HUES6 (cell line): ENCODE data around the gene HEXIM1.
A peak's percentile ranks its signal among the peaks of the same experiment; 100 is the strongest.

ENCODE experiments used
- H3K27ac ChIP-seq: 2 replicates; pipeline ENCODE4 v1.7.0; 2013; ENCODE audit warnings: low read depth, mild to moderate bottlenecking, low read length, inconsistent platforms
- H3K27me3 ChIP-seq: 2 replicates; pipeline ENCODE4 v1.6.1; 2013; ENCODE audit warnings: low read length; ENCODE audit not compliant: control insufficient read depth, insufficient read depth
- H3K36me3 ChIP-seq: 2 replicates; pipeline ENCODE4 v1.6.1; 2013; ENCODE audit warnings: low read length; ENCODE audit not compliant: control insufficient read depth, insufficient read depth
- H3K4me1 ChIP-seq: 2 replicates; pipeline ENCODE4 v1.6.1; 2013; ENCODE audit warnings: low read length; ENCODE audit not compliant: control insufficient read depth, insufficient read depth
- H3K4me3 ChIP-seq: 2 replicates; pipeline ENCODE4 v1.5.1; 2013; ENCODE audit warnings: low read depth, low read length
- H3K9ac ChIP-seq: one replicate; pipeline ENCODE4 v1.6.1; 2013; ENCODE audit warnings: mild to moderate bottlenecking, low read length
- H3K9me3 ChIP-seq: 2 replicates; pipeline ENCODE4 v1.6.1; 2013; ENCODE audit warnings: low read depth, low read length; ENCODE audit not compliant: control insufficient read depth, insufficient read depth

The HEXIM1 gene

GRCh38 chr17:45131616-45132319, 16.5 kb upstream of the HEXIM1 start:
- Histone ChIP-seq H3K4me3 (peak overlapping the region; percentile 87), H3K9me3 (no peaks in the 10 kb centered on the region), H3K9ac (peak overlapping the region; percentile 40), H3K27ac (no peak overlapping the region), H3K36me3 (no peaks in the 10 kb centered on the region), H3K27me3 (no peaks in the 10 kb centered on the region), H3K4me1 (peaks cover 39% of the 10 kb centered on the region)

- peak within 1 kb of the TSS; percentile 87 for H3K4me3 ChIP-seq
- H3K36me3 ChIP-seq, result no peaks in the 10 kb centered on the region
- no peaks in the 10 kb centered on the region for H3K9me3 ChIP-seq
- H3K9ac ChIP-seq, result peak within 1 kb of the TSS; percentile 62
- no peaks in the 10 kb centered on the region for H3K27me3 ChIP-seq
- H3K27ac ChIP-seq, result no peak within 1 kb of the TSS
- H3K4me1 ChIP-seq, result peaks cover 36% of the 10 kb centered on the region
Measured at GRCh38 chr17:45132320-45132571, 16.0 kb upstream of the HEXIM1 start, which contains the start of gene PLCD3. TSS of gene PLCD3 (minus strand) at chr17:45132515. CDS start at chr17:45132410, 105 bp downstream.

- Histone ChIP-seq H3K4me3 (peak overlapping the region; percentile 87), H3K36me3 (no peaks in the 10 kb centered on the region), H3K4me1 (peaks cover 30% of the 10 kb centered on the region), H3K9me3 (no peaks in the 10 kb centered on the region), H3K27ac (no peak overlapping the region), H3K27me3 (no peaks in the 10 kb centered on the region), H3K9ac (peak overlapping the region; percentile 62)
Measured at GRCh38 chr17:45132572-45133463, 15.5 kb upstream of the HEXIM1 start.

- Histone ChIP-seq H3K4me1 (peaks cover 19% of the 10 kb centered on the region), H3K27me3 (no peaks in the 10 kb centered on the region), H3K36me3 (no peaks in the 10 kb centered on the region), H3K9ac (no peak within 1 kb of the TSS), H3K9me3 (no peaks in the 10 kb centered on the region), H3K27ac (no peak within 1 kb of the TSS), H3K4me3 (peak within 1 kb of the TSS; percentile 62)
Measured at GRCh38 chr17:45135192-45135977, 12.9 kb upstream of the HEXIM1 start, which contains the start of gene ACBD4. TSS of gene ACBD4 (plus strand) at chr17:45135687. CDS start at chr17:45136145, 458 bp downstream.

- no peak overlapping the region for H3K27ac ChIP-seq
Measured at GRCh38 chr17:45135978-45136791, 12.1 kb upstream of the HEXIM1 start.

GRCh38 chr17:45136846-45137560, 11.3 kb upstream of the HEXIM1 start:
- Histone ChIP-seq H3K4me3 (no peak overlapping the region), H3K9ac (no peak overlapping the region), H3K27ac (no peak overlapping the region), H3K9me3 (no peaks in the 10 kb centered on the region), H3K27me3 (no peaks in the 10 kb centered on the region), H3K36me3 (no peaks in the 10 kb centered on the region), H3K4me1 (peaks cover 15% of the 10 kb centered on the region)

More at GRCh38 chr17:45135978-45136791, 12.1 kb upstream of the HEXIM1 start:
- no peaks in the 10 kb centered on the region for H3K36me3 ChIP-seq
- no peak overlapping the region for H3K9ac ChIP-seq
- H3K27me3 ChIP-seq, result no peaks in the 10 kb centered on the region
- no peaks in the 10 kb centered on the region for H3K9me3 ChIP-seq
- H3K4me1 ChIP-seq, result peaks cover 18% of the 10 kb centered on the region
- H3K4me3 ChIP-seq, result peak overlapping the region; percentile 62

- Histone ChIP-seq H3K36me3 (no peaks in the 10 kb centered on the region), H3K9ac (no peak overlapping the region), H3K27ac (no peak overlapping the region), H3K4me3 (no peak overlapping the region), H3K9me3 (no peaks in the 10 kb centered on the region), H3K27me3 (no peaks in the 10 kb centered on the region), H3K4me1 (peaks cover 16% of the 10 kb centered on the region)
Measured at GRCh38 chr17:45137561-45138305, 10.5 kb upstream of the HEXIM1 start.

- H3K9ac ChIP-seq, result no peak overlapping the region
- no peaks in the 10 kb centered on the region for H3K9me3 ChIP-seq
- no peak overlapping the region for H3K27ac ChIP-seq
- H3K27me3 ChIP-seq, result no peaks in the 10 kb centered on the region
- peaks cover 24% of the 10 kb centered on the region for H3K4me1 ChIP-seq
- H3K4me3 ChIP-seq, result no peak overlapping the region
- H3K36me3 ChIP-seq, result no peaks in the 10 kb centered on the region
Measured at GRCh38 chr17:45138911-45139532, 9.3 kb upstream of the HEXIM1 start.

GRCh38 chr17:45139533-45139920, 8.7 kb upstream of the HEXIM1 start:
- Histone ChIP-seq H3K4me3 (no peak overlapping the region), H3K9me3 (no peaks in the 10 kb centered on the region), H3K36me3 (no peaks in the 10 kb centered on the region), H3K9ac (no peak overlapping the region), H3K4me1 (peaks cover 25% of the 10 kb centered on the region), H3K27ac (no peak overlapping the region), H3K27me3 (no peaks in the 10 kb centered on the region)
